Liver (tissue), 9 donors: Measurements from ENCODE around the gene MOB3C. TPM values are rescaled to one million over a fixed set of nuclear protein-coding genes. Genes with fewer than 3 reads are reported as not detected.

ENCODE experiments used
- DNase-seq: peaks from one replicate; pipeline ENCODE4 v3.0.0-alpha.2; 2017; ENCODE audit warnings: low spot score
- H3K27ac ChIP-seq, 2 donors: one replicate each; pipeline ENCODE4 v1.7.0; 2013; ENCODE audit warnings: inconsistent platforms in 2 of 2, low read length in 2 of 2, control low read depth in 1 of 2, low read depth in 1 of 2, mild to moderate bottlenecking in 1 of 2
- H3K27me3 ChIP-seq, 4 donors: one replicate each; pipeline versions ENCODE4 v1.6.1 to v1.7.0; 2013; ENCODE audit warnings: low read length in 3 of 4, inconsistent platforms in 1 of 4, mild to moderate bottlenecking in 1 of 4, moderate library complexity in 1 of 4; ENCODE audit not compliant: control insufficient read depth in 4 of 4, insufficient read depth in 4 of 4
- H3K36me3 ChIP-seq, 4 donors: one replicate each; pipeline versions ENCODE4 v1.6.1 to v1.7.0; 2013; ENCODE audit warnings: low read length in 3 of 4, mild to moderate bottlenecking in 3 of 4, low read depth in 1 of 4, moderate library complexity in 1 of 4; ENCODE audit not compliant: control insufficient read depth in 4 of 4, insufficient read depth in 3 of 4
- H3K4me1 ChIP-seq, 4 donors: one replicate each; pipeline versions ENCODE4 v1.6.1 to v1.7.0; 2013; ENCODE audit warnings: low read length in 3 of 4, mild to moderate bottlenecking in 3 of 4, moderate library complexity in 1 of 4; ENCODE audit not compliant: control insufficient read depth in 4 of 4, insufficient read depth in 4 of 4
- H3K4me3 ChIP-seq, 3 donors: one replicate each; pipeline versions ENCODE4 v1.6.1 to v1.7.0; 2013; ENCODE audit warnings: low read length in 3 of 3, control low read depth in 1 of 3, low read depth in 1 of 3, mild to moderate bottlenecking in 1 of 3
- H3K9ac ChIP-seq, 2 donors: one replicate each; pipeline ENCODE4 v1.7.0; 2013; ENCODE audit warnings: low read length in 2 of 2, mild to moderate bottlenecking in 2 of 2, moderate library complexity in 2 of 2, control low read depth in 1 of 2, low read depth in 1 of 2
- H3K9me3 ChIP-seq, 4 donors: one replicate each; pipeline versions ENCODE4 v1.6.1 to v1.7.0; 2013; ENCODE audit warnings: low read length in 3 of 4; ENCODE audit not compliant: control insufficient read depth in 4 of 4
- EGR1 ChIP-seq, 2 donors: IDR thresholded peaks; 2 replicates each; pipeline ENCODE4 v1.6.1; 2016 to 2018; ENCODE audit warnings: antibody characterized with exemption in 2 of 2, low read depth in 2 of 2
- FOXA1 ChIP-seq: IDR thresholded peaks from 2 replicates; pipeline ENCODE4 v1.6.1; 2016; ENCODE audit warnings: antibody characterized with exemption
- FOXA2 ChIP-seq: IDR thresholded peaks from 2 replicates; pipeline ENCODE4 v1.6.1; 2016; ENCODE audit warnings: antibody characterized with exemption
- GABPA ChIP-seq, 2 donors: IDR thresholded peaks in 1 of 2; conservative IDR thresholded peaks in 1 of 2; 2 replicates each; pipeline ENCODE4 v1.6.1; 2016; ENCODE audit warnings: antibody characterized with exemption in 2 of 2, mild to moderate bottlenecking in 1 of 2, moderate library complexity in 1 of 2
- HNF4A ChIP-seq, 2 donors: conservative IDR thresholded peaks; 2 replicates each; pipeline ENCODE4 v1.6.1; 2016; ENCODE audit warnings: antibody characterized with exemption in 2 of 2, mild to moderate bottlenecking in 2 of 2
- HNF4G ChIP-seq: IDR thresholded peaks from 2 replicates; pipeline ENCODE4 v1.6.1; 2016; ENCODE audit warnings: antibody characterized with exemption
- JUND ChIP-seq, 2 donors: IDR thresholded peaks; 2 replicates each; pipeline ENCODE4 v1.6.1; 2016; ENCODE audit warnings: antibody characterized with exemption in 2 of 2
- RXRA ChIP-seq, 2 donors: IDR thresholded peaks; 2 replicates each; pipeline ENCODE4 v1.6.1; 2017 to 2018; ENCODE audit warnings: antibody characterized with exemption in 2 of 2, mild to moderate bottlenecking in 1 of 2
- SP1 ChIP-seq: IDR thresholded peaks from 2 replicates; pipeline ENCODE4 v1.6.1; 2018; ENCODE audit warnings: antibody characterized with exemption, mild to moderate bottlenecking
- TAF1 ChIP-seq: conservative IDR thresholded peaks from 2 replicates; pipeline ENCODE4 v1.6.1; 2016; ENCODE audit warnings: antibody characterized with exemption, mild to moderate bottlenecking
- YY1 ChIP-seq: IDR thresholded peaks from 2 replicates; pipeline ENCODE4 v1.6.1; 2016; ENCODE audit warnings: antibody characterized with exemption, mild to moderate bottlenecking
- WGBS: extraction: QIAGEN DNeasy Blood & Tissue Kit; methylation state at CpG from one replicate; pipeline ENCODE4 v1.1.7; 2013; 5-methylcytosine and 5-hydroxymethylcytosine counted together
- polyA plus RNA-seq, 2 donors: library from polyadenylated mRNA; stranded (reverse) in 1 of 2; unstranded in 1 of 2; fragments of 200-250 nt in 1 of 2; fragments of >200 nt in 1 of 2; fragmentation: Nextera tagmentation in 1 of 2; extraction: Ambion mirVana in 1 of 2; gene quantifications; one replicate each; pipeline versions ENCODE4 v1.2.1 to v1.2.3, GENCODE V29; 2013 to 2015
- total RNA-seq, 2 donors: library from RNA; depleted of rRNA; stranded (reverse); fragments of >200 nt; gene quantifications; one replicate each; pipeline ENCODE4 v1.2.3, GENCODE V29; 2014
- TF ChIP-seq, protein P1 (sequence below): IDR thresholded peaks from 2 replicates; pipeline ENCODE4 v1.6.1; 2016; ENCODE audit warnings: antibody characterized with exemption
- TF ChIP-seq, protein P2 (sequence below): fragments of 150-350 bp; IDR thresholded peaks from 2 replicates; pipeline ENCODE4 v1.5.1; 2017; ENCODE audit warnings: improper control_type of control experiment, low read depth, low read length; ENCODE audit not compliant: missing input control
- TF ChIP-seq, protein P3 (sequence below): IDR thresholded peaks from 2 replicates; pipeline ENCODE4 v1.6.1; 2016; ENCODE audit warnings: antibody characterized with exemption, mild to moderate bottlenecking
- TF ChIP-seq, protein P4 (sequence below): IDR thresholded peaks from 2 replicates; pipeline ENCODE4 v1.6.1; 2016; ENCODE audit warnings: antibody characterized with exemption
- TF ChIP-seq, protein P5 (sequence below): IDR thresholded peaks from 2 replicates; pipeline ENCODE4 v1.6.1; 2016; ENCODE audit warnings: antibody characterized with exemption
- donor health status: healthy.
- donor health status: healthy.
- donor health status: healthy.
- donor health status: healthy.
- donor health status: healthy.

Gene MOB3C
- total and polyA plus RNA-seq, 4 donors: 2.3 to 7.9 (median 5.4) TPM

DNA sequence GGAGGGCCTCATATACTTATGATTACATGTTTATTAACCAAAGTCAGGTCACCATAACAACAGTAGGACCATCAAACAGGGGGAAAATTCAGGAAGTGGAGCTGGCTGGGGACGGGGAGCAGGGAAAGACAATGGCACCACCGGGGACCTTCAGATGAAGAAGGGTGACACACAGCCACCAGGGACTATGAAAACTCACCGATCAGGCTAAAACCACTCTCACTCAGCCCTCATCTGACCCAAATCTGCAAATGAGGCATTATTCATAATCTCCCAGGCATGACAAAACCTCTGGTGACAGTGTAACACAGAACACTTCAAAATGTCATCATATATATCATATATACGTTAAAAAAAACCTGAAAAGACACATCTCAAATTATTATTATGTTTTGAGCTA is 23.8 kb downstream of the MOB3C start:
- peaks cover 0 to 4% (median 0%) of the 10 kb centered on the region in 4 donors for H3K9me3 ChIP-seq
- no peak overlapping the region for H3K27ac ChIP-seq
- TF ChIP-seq SP1: no peak
- no peak for TF ChIP-seq YY1
- TF ChIP-seq, protein P1, sequence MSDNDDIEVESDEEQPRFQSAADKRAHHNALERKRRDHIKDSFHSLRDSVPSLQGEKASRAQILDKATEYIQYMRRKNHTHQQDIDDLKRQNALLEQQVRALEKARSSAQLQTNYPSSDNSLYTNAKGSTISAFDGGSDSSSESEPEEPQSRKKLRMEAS: no peak
- TF ChIP-seq, protein P2, sequence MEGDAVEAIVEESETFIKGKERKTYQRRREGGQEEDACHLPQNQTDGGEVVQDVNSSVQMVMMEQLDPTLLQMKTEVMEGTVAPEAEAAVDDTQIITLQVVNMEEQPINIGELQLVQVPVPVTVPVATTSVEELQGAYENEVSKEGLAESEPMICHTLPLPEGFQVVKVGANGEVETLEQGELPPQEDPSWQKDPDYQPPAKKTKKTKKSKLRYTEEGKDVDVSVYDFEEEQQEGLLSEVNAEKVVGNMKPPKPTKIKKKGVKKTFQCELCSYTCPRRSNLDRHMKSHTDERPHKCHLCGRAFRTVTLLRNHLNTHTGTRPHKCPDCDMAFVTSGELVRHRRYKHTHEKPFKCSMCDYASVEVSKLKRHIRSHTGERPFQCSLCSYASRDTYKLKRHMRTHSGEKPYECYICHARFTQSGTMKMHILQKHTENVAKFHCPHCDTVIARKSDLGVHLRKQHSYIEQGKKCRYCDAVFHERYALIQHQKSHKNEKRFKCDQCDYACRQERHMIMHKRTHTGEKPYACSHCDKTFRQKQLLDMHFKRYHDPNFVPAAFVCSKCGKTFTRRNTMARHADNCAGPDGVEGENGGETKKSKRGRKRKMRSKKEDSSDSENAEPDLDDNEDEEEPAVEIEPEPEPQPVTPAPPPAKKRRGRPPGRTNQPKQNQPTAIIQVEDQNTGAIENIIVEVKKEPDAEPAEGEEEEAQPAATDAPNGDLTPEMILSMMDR: no peak
- TF ChIP-seq TAF1: no peak
- TF ChIP-seq EGR1 (IDR thresholded peaks at IDR 0.05; ENCODE audit: low read depth in 2 of 2): no peak
- no peak overlapping the region for H3K9ac ChIP-seq
- WGBS: 92% methylated on average over 4 of the region's 4 CpGs
- no peaks in the 10 kb centered on the region for H3K27me3 ChIP-seq
- H3K36me3 ChIP-seq: peaks cover 17 to 50% (median 44%) of the 10 kb centered on the region in 4 donors
- no peak overlapping the region for H3K4me3 ChIP-seq
- no peak for DNase-seq
- no peaks in the 10 kb centered on the region for H3K4me1 ChIP-seq

DNA sequence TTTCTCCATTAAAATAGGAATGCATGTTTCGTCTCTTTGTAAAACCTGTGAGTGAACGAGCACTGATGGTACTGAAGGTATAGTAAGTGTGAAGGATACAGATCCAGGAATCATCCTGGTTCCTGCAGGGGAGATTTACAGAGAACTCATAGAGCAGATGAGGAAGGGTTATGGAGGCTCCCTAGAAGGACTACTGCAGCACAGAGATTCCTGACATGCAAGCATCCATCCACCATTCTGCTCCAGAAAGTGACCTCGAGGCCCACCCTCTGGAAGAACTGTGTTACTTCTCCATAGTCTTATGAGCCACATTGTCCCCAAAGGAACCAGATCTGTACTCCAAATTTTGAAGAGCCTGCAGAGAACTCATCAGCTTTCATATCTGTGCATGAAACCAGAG is 27.1 kb downstream of the MOB3C start:
- Histone ChIP-seq H3K36me3 (peaks cover 17 to 63% (median 48%) of the 10 kb centered on the region in 4 donors), H3K27ac (no peak overlapping the region), H3K9me3 (peaks cover 0 to 4% (median 0%) of the 10 kb centered on the region in 4 donors), H3K9ac (no peak overlapping the region), H3K4me3 (no peak overlapping the region), H3K4me1 (no peaks in the 10 kb centered on the region), H3K27me3 (no peaks in the 10 kb centered on the region)
- WGBS: 96% methylated on average over 3 of the region's 3 CpGs
- no peak for DNase-seq
- TF ChIP-seq, protein P3, sequence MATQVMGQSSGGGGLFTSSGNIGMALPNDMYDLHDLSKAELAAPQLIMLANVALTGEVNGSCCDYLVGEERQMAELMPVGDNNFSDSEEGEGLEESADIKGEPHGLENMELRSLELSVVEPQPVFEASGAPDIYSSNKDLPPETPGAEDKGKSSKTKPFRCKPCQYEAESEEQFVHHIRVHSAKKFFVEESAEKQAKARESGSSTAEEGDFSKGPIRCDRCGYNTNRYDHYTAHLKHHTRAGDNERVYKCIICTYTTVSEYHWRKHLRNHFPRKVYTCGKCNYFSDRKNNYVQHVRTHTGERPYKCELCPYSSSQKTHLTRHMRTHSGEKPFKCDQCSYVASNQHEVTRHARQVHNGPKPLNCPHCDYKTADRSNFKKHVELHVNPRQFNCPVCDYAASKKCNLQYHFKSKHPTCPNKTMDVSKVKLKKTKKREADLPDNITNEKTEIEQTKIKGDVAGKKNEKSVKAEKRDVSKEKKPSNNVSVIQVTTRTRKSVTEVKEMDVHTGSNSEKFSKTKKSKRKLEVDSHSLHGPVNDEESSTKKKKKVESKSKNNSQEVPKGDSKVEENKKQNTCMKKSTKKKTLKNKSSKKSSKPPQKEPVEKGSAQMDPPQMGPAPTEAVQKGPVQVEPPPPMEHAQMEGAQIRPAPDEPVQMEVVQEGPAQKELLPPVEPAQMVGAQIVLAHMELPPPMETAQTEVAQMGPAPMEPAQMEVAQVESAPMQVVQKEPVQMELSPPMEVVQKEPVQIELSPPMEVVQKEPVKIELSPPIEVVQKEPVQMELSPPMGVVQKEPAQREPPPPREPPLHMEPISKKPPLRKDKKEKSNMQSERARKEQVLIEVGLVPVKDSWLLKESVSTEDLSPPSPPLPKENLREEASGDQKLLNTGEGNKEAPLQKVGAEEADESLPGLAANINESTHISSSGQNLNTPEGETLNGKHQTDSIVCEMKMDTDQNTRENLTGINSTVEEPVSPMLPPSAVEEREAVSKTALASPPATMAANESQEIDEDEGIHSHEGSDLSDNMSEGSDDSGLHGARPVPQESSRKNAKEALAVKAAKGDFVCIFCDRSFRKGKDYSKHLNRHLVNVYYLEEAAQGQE: no peak
- TF ChIP-seq HNF4G (no peak), TAF1 (no peak), FOXA2 (no peak), GABPA (IDR thresholded peaks at IDR 0.05 in 1 of 2, conservative IDR thresholded peaks at IDR 0.05 in 1 of 2) (no peak), FOXA1 (no peak), RXRA (IDR thresholded peaks at IDR 0.05) (no peak), HNF4A (conservative IDR thresholded peaks at IDR 0.05) (no peak), SP1 (no peak), JUND (IDR thresholded peaks at IDR 0.05) (no peak)
- TF ChIP-seq, protein P2: no peak
- TF ChIP-seq, protein P4, sequence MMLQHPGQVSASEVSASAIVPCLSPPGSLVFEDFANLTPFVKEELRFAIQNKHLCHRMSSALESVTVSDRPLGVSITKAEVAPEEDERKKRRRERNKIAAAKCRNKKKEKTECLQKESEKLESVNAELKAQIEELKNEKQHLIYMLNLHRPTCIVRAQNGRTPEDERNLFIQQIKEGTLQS: no peak
- TF ChIP-seq, protein P1: no peak
- TF ChIP-seq, protein P5, sequence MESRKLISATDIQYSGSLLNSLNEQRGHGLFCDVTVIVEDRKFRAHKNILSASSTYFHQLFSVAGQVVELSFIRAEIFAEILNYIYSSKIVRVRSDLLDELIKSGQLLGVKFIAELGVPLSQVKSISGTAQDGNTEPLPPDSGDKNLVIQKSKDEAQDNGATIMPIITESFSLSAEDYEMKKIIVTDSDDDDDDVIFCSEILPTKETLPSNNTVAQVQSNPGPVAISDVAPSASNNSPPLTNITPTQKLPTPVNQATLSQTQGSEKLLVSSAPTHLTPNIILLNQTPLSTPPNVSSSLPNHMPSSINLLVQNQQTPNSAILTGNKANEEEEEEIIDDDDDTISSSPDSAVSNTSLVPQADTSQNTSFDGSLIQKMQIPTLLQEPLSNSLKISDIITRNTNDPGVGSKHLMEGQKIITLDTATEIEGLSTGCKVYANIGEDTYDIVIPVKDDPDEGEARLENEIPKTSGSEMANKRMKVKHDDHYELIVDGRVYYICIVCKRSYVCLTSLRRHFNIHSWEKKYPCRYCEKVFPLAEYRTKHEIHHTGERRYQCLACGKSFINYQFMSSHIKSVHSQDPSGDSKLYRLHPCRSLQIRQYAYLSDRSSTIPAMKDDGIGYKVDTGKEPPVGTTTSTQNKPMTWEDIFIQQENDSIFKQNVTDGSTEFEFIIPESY: no peak
